Measurements from ENCODE around the gene IFFO2. TPM values are rescaled to one million over a fixed set of nuclear protein-coding genes. Genes with fewer than 3 reads are reported as not detected.

The IFFO2 gene
- total and polyA plus RNA-seq, 10 of the 15 experiments (the other 5 are each of a cell fraction or from before 2014, with no cell fraction given), result 1.2 to 18.4 (median 6.7) TPM

DNA sequence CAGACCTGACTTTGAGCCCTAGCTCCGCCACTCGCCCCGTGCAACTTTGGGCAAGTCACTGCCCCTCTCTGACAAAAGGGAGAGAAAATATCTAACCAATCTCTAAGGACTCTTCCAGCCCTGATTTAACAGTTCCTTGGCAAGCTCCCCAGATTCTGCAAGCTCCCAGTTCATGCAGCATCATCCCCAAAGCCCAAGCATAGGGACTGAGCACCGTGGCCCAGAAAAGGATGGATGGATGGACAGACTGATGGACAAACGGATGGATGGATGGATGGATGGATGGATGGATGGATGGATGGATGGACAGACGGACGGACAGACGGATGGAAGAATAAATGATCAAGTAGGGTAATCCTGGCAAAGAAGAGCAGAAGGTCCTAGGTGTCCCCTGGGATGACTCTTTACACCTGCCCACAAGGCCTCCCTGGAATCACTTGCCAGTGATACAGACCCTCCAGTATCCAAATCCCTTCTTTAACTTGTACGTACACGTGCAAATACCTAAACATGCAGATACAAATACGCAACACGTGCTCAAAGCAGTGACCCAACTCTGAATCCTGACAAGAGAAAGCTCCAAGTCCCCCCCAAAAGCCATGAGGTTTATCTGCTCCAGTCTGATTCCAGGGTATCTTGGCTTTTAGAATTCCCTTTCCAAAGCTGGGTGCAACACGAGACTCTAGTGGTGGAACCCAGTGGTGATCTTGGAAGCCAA lies 16.0 kb downstream of the IFFO2 start (continued):
- TF ChIP-seq, protein P1, sequence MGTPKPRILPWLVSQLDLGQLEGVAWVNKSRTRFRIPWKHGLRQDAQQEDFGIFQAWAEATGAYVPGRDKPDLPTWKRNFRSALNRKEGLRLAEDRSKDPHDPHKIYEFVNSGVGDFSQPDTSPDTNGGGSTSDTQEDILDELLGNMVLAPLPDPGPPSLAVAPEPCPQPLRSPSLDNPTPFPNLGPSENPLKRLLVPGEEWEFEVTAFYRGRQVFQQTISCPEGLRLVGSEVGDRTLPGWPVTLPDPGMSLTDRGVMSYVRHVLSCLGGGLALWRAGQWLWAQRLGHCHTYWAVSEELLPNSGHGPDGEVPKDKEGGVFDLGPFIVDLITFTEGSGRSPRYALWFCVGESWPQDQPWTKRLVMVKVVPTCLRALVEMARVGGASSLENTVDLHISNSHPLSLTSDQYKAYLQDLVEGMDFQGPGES (IDR thresholded peaks at IDR 0.05), result no peak
- TF ChIP-seq NFYA (IDR thresholded peaks at IDR 0.05; ENCODE audit: borderline replicate concordance, low read depth, low read length) (no peak), SPI1 (IDR thresholded peaks at IDR 0.05; ENCODE audit: borderline replicate concordance, insufficient read depth, low read depth, low read length) (no peak)
- TF ChIP-seq, protein P2, sequence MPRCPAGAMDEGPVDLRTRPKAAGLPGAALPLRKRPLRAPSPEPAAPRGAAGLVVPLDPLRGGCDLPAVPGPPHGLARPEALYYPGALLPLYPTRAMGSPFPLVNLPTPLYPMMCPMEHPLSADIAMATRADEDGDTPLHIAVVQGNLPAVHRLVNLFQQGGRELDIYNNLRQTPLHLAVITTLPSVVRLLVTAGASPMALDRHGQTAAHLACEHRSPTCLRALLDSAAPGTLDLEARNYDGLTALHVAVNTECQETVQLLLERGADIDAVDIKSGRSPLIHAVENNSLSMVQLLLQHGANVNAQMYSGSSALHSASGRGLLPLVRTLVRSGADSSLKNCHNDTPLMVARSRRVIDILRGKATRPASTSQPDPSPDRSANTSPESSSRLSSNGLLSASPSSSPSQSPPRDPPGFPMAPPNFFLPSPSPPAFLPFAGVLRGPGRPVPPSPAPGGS (IDR thresholded peaks at IDR 0.05; ENCODE audit: borderline replicate concordance, insufficient read depth, low read depth, low read length, poor library complexity, severe bottlenecking), result no peak

DNA sequence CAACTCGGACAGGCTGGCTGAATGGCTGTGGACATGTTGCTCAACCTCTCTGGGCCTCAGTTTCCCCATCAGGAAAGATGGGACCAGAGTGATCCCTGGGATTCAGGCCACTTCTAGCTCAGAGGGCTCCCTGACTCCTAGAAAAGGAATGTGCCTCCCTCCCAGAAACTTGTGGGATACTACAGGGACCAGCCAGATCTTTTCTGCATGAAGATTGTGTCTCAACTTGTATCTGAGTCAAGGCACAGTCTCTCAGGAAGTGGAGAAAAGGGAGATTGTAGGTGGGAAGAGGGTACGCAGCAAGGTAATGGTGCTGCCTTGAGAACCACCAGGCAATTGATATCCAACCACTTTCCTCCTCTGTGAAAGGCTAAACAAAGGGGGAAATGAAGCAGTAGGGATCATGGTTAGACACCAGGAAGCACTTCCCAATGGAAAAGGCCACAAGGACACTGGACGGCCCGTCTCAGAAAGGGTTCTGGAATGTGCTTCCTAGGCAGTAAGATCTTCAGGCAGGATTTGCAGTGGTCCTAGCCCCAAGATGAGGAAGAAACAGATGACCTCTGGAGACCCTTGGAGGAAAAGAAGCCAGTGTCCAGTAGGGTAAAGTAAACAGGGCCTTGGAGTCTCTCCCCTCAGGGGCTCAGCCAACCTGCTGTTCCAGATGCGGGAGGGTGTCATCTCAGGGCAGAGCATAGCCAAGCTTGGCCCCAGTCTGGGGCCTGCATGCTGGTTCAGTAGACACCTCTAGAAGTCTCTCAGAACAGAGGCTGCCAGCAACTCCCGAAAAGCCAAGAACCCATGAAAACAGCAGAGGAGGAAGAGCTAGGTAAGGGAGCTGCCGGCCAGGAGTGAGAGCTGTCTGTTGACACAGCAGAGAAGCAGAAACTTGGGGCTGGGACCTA lies 16.8 kb downstream of the IFFO2 start:
- H3K27me3 ChIP-seq (replicated peaks in 1 of 2; ENCODE audit: control insufficient read depth in 2 of 2, insufficient read depth in 2 of 2, low read length in 1 of 2), result no peaks in the 10 kb centered on the region
- FAIRE-seq (no peak), DNase-seq (ENCODE audit: low read depth, low spot score) (no peak), ATAC-seq (no peak)
- H3K4me3 ChIP-seq, result no peak overlapping the region
- RAD21 ChIA-PET (ENCODE audit: unreplicated experiment), result no interaction called here
- no peaks in the 10 kb centered on the region for H3K36me3 ChIP-seq (ENCODE audit: control insufficient read depth in 2 of 2, insufficient read depth in 2 of 2, low read length in 1 of 2)
- no TSS peak for BruUV-seq (replicated peaks)
- intact Hi-C loops (cut with micrococcal nuclease; ENCODE audit: unreplicated experiment), result no loop called here
- CTCF ChIA-PET, result interaction anchor here (1.1 kb wide), 1 partner anchor 10 kb away, joined by 3 read pairs; no protein-coding TSS in a partner anchor
- POLR2A ChIA-PET, result interaction anchor here (1.1 kb wide), 1 partner anchor 12 kb away, joined by 5 read pairs; no protein-coding TSS in a partner anchor
- SMC1A ChIA-PET (ENCODE audit: uncharacterized antibody, unreplicated experiment), result interaction anchor here (0.8 to 1.3 kb wide), 2 partner anchors 10 to 18 kb away, joined by 3 read pairs; no protein-coding TSS in a partner anchor
- no peaks in the 10 kb centered on the region for H4K20me1 ChIP-seq (ENCODE audit: control insufficient read depth, insufficient read depth)
- H3K27ac ChIP-seq (ENCODE audit: control insufficient read depth, insufficient read depth), result no peak overlapping the region
- peaks cover 15% of the 10 kb centered on the region for H3K4me1 ChIP-seq (ENCODE audit: control insufficient read depth, insufficient read depth, low read length)
- peaks cover 3% of the 10 kb centered on the region for H3K79me2 ChIP-seq (ENCODE audit: control insufficient read depth, insufficient read depth, low read length)
- H2AFZ ChIP-seq (ENCODE audit: control insufficient read depth, low read depth, low read length), result no peak overlapping the region
- in situ Hi-C loops (cut with MboI), result no loop called here
- no peaks in the 10 kb centered on the region for H3K9me3 ChIP-seq (replicated peaks; ENCODE audit: control insufficient read depth, insufficient read depth, low read length)
- no peak overlapping the region for H3K4me2 ChIP-seq (ENCODE audit: control insufficient read depth, insufficient read depth)
- H3K9ac ChIP-seq (ENCODE audit: control insufficient read depth, insufficient read depth, low read length), result no peak overlapping the region
- WGBS (ENCODE audit: insufficient coverage, insufficient replicate concordance, low lambda C conversion rate, missing lambda C conversion rate), result 86% methylated on average over 7 of the region's 7 CpGs
- no peak for TF ChIP-seq EZH2 (IDR thresholded peaks at IDR 0.05; ENCODE audit: borderline replicate concordance, control insufficient read depth, low read depth, low read length)
- no peak for TF ChIP-seq ZNF274 (IDR thresholded peaks at IDR 0.05; ENCODE audit: insufficient read depth, insufficient read length)
- TF ChIP-seq, protein P3, sequence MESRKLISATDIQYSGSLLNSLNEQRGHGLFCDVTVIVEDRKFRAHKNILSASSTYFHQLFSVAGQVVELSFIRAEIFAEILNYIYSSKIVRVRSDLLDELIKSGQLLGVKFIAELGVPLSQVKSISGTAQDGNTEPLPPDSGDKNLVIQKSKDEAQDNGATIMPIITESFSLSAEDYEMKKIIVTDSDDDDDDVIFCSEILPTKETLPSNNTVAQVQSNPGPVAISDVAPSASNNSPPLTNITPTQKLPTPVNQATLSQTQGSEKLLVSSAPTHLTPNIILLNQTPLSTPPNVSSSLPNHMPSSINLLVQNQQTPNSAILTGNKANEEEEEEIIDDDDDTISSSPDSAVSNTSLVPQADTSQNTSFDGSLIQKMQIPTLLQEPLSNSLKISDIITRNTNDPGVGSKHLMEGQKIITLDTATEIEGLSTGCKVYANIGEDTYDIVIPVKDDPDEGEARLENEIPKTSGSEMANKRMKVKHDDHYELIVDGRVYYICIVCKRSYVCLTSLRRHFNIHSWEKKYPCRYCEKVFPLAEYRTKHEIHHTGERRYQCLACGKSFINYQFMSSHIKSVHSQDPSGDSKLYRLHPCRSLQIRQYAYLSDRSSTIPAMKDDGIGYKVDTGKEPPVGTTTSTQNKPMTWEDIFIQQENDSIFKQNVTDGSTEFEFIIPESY (IDR thresholded peaks at IDR 0.05), result no peak
- no peak for TF ChIP-seq TBL1XR1 (IDR thresholded peaks at IDR 0.05; ENCODE audit: low read depth, low read length)
- TF ChIP-seq, protein P4, sequence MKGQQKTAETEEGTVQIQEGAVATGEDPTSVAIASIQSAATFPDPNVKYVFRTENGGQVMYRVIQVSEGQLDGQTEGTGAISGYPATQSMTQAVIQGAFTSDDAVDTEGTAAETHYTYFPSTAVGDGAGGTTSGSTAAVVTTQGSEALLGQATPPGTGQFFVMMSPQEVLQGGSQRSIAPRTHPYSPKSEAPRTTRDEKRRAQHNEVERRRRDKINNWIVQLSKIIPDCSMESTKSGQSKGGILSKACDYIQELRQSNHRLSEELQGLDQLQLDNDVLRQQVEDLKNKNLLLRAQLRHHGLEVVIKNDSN (IDR thresholded peaks at IDR 0.05; ENCODE audit: borderline replicate concordance, extremely low read length, insufficient read depth, low read depth, low read length), result no peak
- no peak for TF ChIP-seq POLR2AphosphoS5 (IDR thresholded peaks at IDR 0.05; ENCODE audit: low read length)
- TF ChIP-seq, protein P5, sequence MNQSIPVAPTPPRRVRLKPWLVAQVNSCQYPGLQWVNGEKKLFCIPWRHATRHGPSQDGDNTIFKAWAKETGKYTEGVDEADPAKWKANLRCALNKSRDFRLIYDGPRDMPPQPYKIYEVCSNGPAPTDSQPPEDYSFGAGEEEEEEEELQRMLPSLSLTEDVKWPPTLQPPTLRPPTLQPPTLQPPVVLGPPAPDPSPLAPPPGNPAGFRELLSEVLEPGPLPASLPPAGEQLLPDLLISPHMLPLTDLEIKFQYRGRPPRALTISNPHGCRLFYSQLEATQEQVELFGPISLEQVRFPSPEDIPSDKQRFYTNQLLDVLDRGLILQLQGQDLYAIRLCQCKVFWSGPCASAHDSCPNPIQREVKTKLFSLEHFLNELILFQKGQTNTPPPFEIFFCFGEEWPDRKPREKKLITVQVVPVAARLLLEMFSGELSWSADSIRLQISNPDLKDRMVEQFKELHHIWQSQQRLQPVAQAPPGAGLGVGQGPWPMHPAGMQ (IDR thresholded peaks at IDR 0.05; ENCODE audit: borderline replicate concordance), result no peak

Data from GM12878 (cell line).